Endothelial cell of umbilical vein (primary cell): ENCODE data around the gene ATP10A. TPM values are rescaled to one million over a fixed set of nuclear protein-coding genes. Genes with fewer than 3 reads are reported as not detected.

Experiments used
- BruUV-seq: library from RNA; stranded (reverse); fragments of 400-500 nt; replicated peaks from 2 replicates; lab custom pipeline; 2021; lab: Mats Ljungman, UMichigan
- CTCF ChIA-PET: fragments of 300-600, 350-600 bp; sonication (Branson Sonifier 250); formaldehyde crosslinking; loops from one replicate; lab custom pipeline; 2021; ENCODE audit warnings: antibody characterized with exemption, inconsistent platforms; lab: Charles Lee
- POLR2A ChIA-PET: fragments of 300-600, 350-600 bp; sonication (Branson Sonifier 250); formaldehyde crosslinking; loops from one replicate; lab custom pipeline; 2021; ENCODE audit warnings: antibody characterized with exemption, inconsistent platforms; lab: Charles Lee
- DNase-seq: peaks from one replicate; pipeline ENCODE4 v3.0.0-alpha.2; 2011; ENCODE audit warnings: low read depth, low spot score
- FAIRE-seq: peaks from 2 replicates; lab custom pipeline; 2011; peaks lifted over from hg19 to GRCh38; lab: Jason Lieb, UNC
- H2AFZ ChIP-seq: 2 replicates; pipeline ENCODE4 v1.6.0; 2012; ENCODE audit warnings: low read depth, low read length, control low read depth, inconsistent platforms
- H3K27ac ChIP-seq: 2 replicates; pipeline ENCODE4 v1.5.1; 2011; ENCODE audit warnings: low read depth, mild to moderate bottlenecking, control low read depth, low read length, moderate library complexity; ENCODE audit not compliant: insufficient read depth
- H3K27me3 ChIP-seq, 2 experiments: 2 replicates each; pipeline versions ENCODE4 v1.6.0 to v1.6.1; 2011; ENCODE audit warnings: low read length in 2 of 2, mixed read lengths in 1 of 2; ENCODE audit not compliant: control insufficient read depth in 2 of 2, insufficient read depth in 2 of 2
- H3K36me3 ChIP-seq, 2 experiments: 2 replicates in 1 of 2; 3 replicates in 1 of 2; pipeline ENCODE4 v1.5.1; 2011; ENCODE audit warnings: low read length in 2 of 2, mild to moderate bottlenecking in 1 of 2, moderate library complexity in 1 of 2; ENCODE audit not compliant: control insufficient read depth in 2 of 2, insufficient read depth in 2 of 2; ENCODE audit errors: extremely low read depth in 1 of 2
- H3K4me1 ChIP-seq: 3 replicates; pipeline ENCODE4 v1.5.1; 2011; ENCODE audit warnings: mild to moderate bottlenecking, low read length; ENCODE audit not compliant: control insufficient read depth, insufficient read depth; ENCODE audit errors: extremely low read depth
- H3K4me2 ChIP-seq: 2 replicates; pipeline ENCODE4 v1.6.1; 2011; ENCODE audit warnings: low read length, control low read depth, mixed read lengths; ENCODE audit not compliant: insufficient read depth
- H3K4me3 ChIP-seq, 3 experiments: fragments of 200-600 bp in 1 of 3; sonication (generic), shearing (Covaris generic) in 1 of 3; replicated peaks in 1 of 3; 2 replicates each; pipeline ENCODE4 v1.5.1; 2011 to 2016; ENCODE audit warnings: control low read depth in 3 of 3, low read length in 3 of 3, mild to moderate bottlenecking in 2 of 3, inconsistent platforms in 1 of 3, low read depth in 1 of 3, moderate library complexity in 1 of 3; ENCODE audit not compliant: insufficient read depth in 1 of 3
- H3K79me2 ChIP-seq: 2 replicates; pipeline ENCODE4 v1.6.0; 2012; ENCODE audit warnings: low read length, inconsistent platforms; ENCODE audit not compliant: control insufficient read depth, insufficient read depth
- H3K9ac ChIP-seq: replicated peaks from 2 replicates; pipeline ENCODE3; 2011; ENCODE audit warnings: low read length, control low read depth; ENCODE audit not compliant: insufficient read depth; ENCODE audit errors: extremely low read depth
- H3K9me1 ChIP-seq: replicated peaks from 3 replicates; pipeline ENCODE4 v1.6.0; 2011; ENCODE audit warnings: mild to moderate bottlenecking, low read length; ENCODE audit not compliant: control insufficient read depth, insufficient read depth; ENCODE audit errors: extremely low read depth
- H3K9me3 ChIP-seq: replicated peaks from 2 replicates; pipeline ENCODE4 v1.5.1; 2012; ENCODE audit warnings: low read length, inconsistent platforms; ENCODE audit not compliant: control insufficient read depth, insufficient read depth
- H4K20me1 ChIP-seq: replicated peaks from 2 replicates; pipeline ENCODE3; 2011; ENCODE audit warnings: mild to moderate bottlenecking, low read length; ENCODE audit not compliant: control insufficient read depth, insufficient read depth; ENCODE audit errors: extremely low read depth
- EZH2 ChIP-seq: IDR thresholded peaks from 2 replicates; pipeline ENCODE4 v1.6.1; 2012; ENCODE audit warnings: borderline replicate concordance, low read depth, mild to moderate bottlenecking, moderate library complexity, low read length, inconsistent platforms; ENCODE audit not compliant: severe bottlenecking
- FOS ChIP-seq: IDR thresholded peaks from 2 replicates; pipeline ENCODE4 v1.6.1; 2011; ENCODE audit warnings: mild to moderate bottlenecking, low read length, moderate library complexity, borderline replicate concordance; ENCODE audit not compliant: insufficient read depth
- GATA2 ChIP-seq: IDR thresholded peaks from 2 replicates; pipeline ENCODE4 v1.7.0; 2011; ENCODE audit warnings: low read depth, mild to moderate bottlenecking, moderate library complexity, mixed read lengths, low read length; ENCODE audit not compliant: insufficient read length, insufficient read depth
- JUN ChIP-seq: IDR thresholded peaks from 2 replicates; pipeline ENCODE4 v1.6.1; 2011; ENCODE audit warnings: borderline replicate concordance, low read depth; ENCODE audit not compliant: insufficient read length, insufficient read depth
- MYC ChIP-seq: IDR thresholded peaks from one replicate; pipeline ENCODE4 v1.6.1; 2011; ENCODE audit warnings: mild to moderate bottlenecking, low read depth, low read length
- POLR2A ChIP-seq: IDR thresholded peaks from 2 replicates; pipeline ENCODE4 v1.6.1; 2012; ENCODE audit warnings: low read depth, mild to moderate bottlenecking, control low read depth, low read length
- POLR2AphosphoS5 ChIP-seq: IDR thresholded peaks from 2 replicates; pipeline ENCODE4 v1.6.1; 2012; ENCODE audit warnings: low read depth, mild to moderate bottlenecking, control low read depth, low read length, moderate library complexity; ENCODE audit not compliant: insufficient read depth
- dilution Hi-C: fragments of 300-500 bp; cut with MboI; formaldehyde crosslinking; loops from one replicate; pipeline ENCODE4 v1.15.0; 2019; ENCODE audit warnings: low sequenced_read_pairs; ENCODE audit not compliant: extremely low pct_ligation_motif_present
- intact Hi-C: fragments of 100-400 bp; cut with micrococcal nuclease; formaldehyde crosslinking; loops from one replicate; pipeline ENCODE4 v1.10.0; 2022
- polyA plus RNA-seq, 4 experiments: library from polyadenylated mRNA; depleted of rRNA in 3 of 4; stranded (reverse) in 3 of 4; unstranded in 1 of 4; fragments of >200 nt; gene quantifications; 2 replicates each; pipeline versions ENCODE4 v1.2.1 to v1.2.3, GENCODE V29; 2011 to 2012; ENCODE audit warnings: missing spikeins in 1 of 4
- total RNA-seq: library from RNA; stranded (reverse); gene quantifications from 2 replicates; pipeline ENCODE4 v1.2.3, GENCODE V29; 2021
- TF ChIP-seq, protein P1 (sequence below): IDR thresholded peaks from 2 replicates; pipeline ENCODE4 v1.6.1; 2011; ENCODE audit not compliant: insufficient read depth, insufficient read length
- TF ChIP-seq, protein P2 (sequence below), 2 donors: IDR thresholded peaks; 1 replicate in 1 of 2; 2 replicates in 1 of 2; pipeline ENCODE4 v1.5.1; 2011; ENCODE audit warnings: low read length in 2 of 2, mild to moderate bottlenecking in 2 of 2, moderate library complexity in 2 of 2, control low read depth in 1 of 2, inconsistent platforms in 1 of 2, low read depth in 1 of 2; ENCODE audit not compliant: insufficient read depth in 1 of 2; ENCODE audit errors: extremely low read depth in 1 of 2

Gene ATP10A
- total and polyA plus RNA-seq, 2 donors (not counting 3 experiments of a cell fraction or from before 2014, with no cell fraction given), result not detected

DNA sequence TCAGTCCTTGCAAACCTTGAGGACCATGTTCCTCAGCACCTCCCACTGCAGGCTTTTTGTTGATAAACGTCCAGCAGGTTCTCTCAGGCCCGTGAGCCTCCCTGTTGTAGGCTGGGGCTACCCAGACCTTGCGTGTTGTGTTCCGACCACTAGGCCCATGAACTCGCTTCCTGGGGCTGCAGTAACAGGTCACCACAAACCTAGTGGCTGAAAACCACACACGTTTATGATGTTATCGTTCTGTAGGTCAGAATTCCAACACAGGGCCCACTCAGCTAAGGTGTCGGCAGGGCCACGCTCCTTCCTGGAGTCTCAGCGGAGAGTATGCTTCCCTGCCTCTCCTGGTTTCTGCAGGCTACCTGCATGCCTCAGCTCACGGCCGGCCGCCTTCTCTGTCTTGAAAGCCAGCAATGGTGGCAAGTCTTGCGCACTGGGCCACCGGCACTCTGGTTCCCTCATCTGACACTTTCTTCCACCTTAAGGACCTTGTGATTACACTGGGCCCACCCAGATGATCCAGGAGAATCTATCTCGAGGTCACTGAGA lies 60.8 kb downstream of the ATP10A start:
- CTCF ChIA-PET, result no interaction called here
- Histone ChIP-seq H4K20me1 (no peaks in the 10 kb centered on the region), H3K4me1 (no peaks in the 10 kb centered on the region), H3K36me3 (no peaks in the 10 kb centered on the region), H3K9me3 (peaks cover 11% of the 10 kb centered on the region), H3K27ac (no peak overlapping the region), H3K27me3 (no peaks in the 10 kb centered on the region), H3K9me1 (no peaks in the 10 kb centered on the region), H3K79me2 (no peaks in the 10 kb centered on the region), H3K9ac (no peak overlapping the region), H3K4me3 (no peak overlapping the region), H2AFZ (no peak overlapping the region), H3K4me2 (no peak overlapping the region)
- DNase-seq (no peak), FAIRE-seq (no peak)
- POLR2A ChIA-PET, result no interaction called here
- intact Hi-C loops, result no loop called here
- dilution Hi-C loops, result no loop called here
- no TSS peak for BruUV-seq
- TF ChIP-seq, protein P1, sequence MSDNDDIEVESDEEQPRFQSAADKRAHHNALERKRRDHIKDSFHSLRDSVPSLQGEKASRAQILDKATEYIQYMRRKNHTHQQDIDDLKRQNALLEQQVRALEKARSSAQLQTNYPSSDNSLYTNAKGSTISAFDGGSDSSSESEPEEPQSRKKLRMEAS, result no peak
- no peak for TF ChIP-seq JUN
- TF ChIP-seq GATA2, result no peak
- no peak for TF ChIP-seq POLR2A
- no peak for TF ChIP-seq FOS
- TF ChIP-seq MYC, result no peak
- TF ChIP-seq, protein P2, sequence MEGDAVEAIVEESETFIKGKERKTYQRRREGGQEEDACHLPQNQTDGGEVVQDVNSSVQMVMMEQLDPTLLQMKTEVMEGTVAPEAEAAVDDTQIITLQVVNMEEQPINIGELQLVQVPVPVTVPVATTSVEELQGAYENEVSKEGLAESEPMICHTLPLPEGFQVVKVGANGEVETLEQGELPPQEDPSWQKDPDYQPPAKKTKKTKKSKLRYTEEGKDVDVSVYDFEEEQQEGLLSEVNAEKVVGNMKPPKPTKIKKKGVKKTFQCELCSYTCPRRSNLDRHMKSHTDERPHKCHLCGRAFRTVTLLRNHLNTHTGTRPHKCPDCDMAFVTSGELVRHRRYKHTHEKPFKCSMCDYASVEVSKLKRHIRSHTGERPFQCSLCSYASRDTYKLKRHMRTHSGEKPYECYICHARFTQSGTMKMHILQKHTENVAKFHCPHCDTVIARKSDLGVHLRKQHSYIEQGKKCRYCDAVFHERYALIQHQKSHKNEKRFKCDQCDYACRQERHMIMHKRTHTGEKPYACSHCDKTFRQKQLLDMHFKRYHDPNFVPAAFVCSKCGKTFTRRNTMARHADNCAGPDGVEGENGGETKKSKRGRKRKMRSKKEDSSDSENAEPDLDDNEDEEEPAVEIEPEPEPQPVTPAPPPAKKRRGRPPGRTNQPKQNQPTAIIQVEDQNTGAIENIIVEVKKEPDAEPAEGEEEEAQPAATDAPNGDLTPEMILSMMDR (IDR thresholded peaks at IDR 0.05; ENCODE audit: extremely low read depth in 1 of 2, insufficient read depth in 1 of 2, low read depth in 1 of 2, low read length in 2 of 2), result no peak
- TF ChIP-seq EZH2, result no peak
- TF ChIP-seq POLR2AphosphoS5, result no peak
